Stomach smooth muscle (tissue), 2 donors: ENCODE results near the gene NFIA.

Experiments
- H3K27ac ChIP-seq: one replicate; pipeline ENCODE4 v1.7.0; 2013; ENCODE audit warnings: mild to moderate bottlenecking, low read length, inconsistent platforms
- H3K27me3 ChIP-seq, 2 donors: one replicate each; pipeline ENCODE4 v1.7.0; 2013; ENCODE audit warnings: low read length in 2 of 2; ENCODE audit not compliant: insufficient read depth in 2 of 2, control insufficient read depth in 1 of 2
- H3K36me3 ChIP-seq, 2 donors: one replicate each; pipeline ENCODE4 v1.7.0; 2013; ENCODE audit warnings: low read length in 2 of 2; ENCODE audit not compliant: control insufficient read depth in 2 of 2, insufficient read depth in 2 of 2
- H3K4me1 ChIP-seq: one replicate; pipeline ENCODE4 v1.7.0; 2013; ENCODE audit warnings: low read length; ENCODE audit not compliant: control insufficient read depth, insufficient read depth
- H3K4me3 ChIP-seq, 2 donors: one replicate each; pipeline ENCODE4 v1.7.0; 2013; ENCODE audit warnings: low read length in 2 of 2
- H3K9ac ChIP-seq, 2 donors: one replicate each; pipeline ENCODE4 v1.7.0; 2013; ENCODE audit warnings: low read length in 2 of 2, mild to moderate bottlenecking in 1 of 2
- H3K9me3 ChIP-seq, 2 donors: one replicate each; pipeline ENCODE4 v1.7.0; 2013; ENCODE audit warnings: low read length in 2 of 2; ENCODE audit not compliant: control insufficient read depth in 2 of 2
- donor health status: healthy.
- donor health status: Pancreatic carcinoma.

NFIA gene

GRCh38 chr1:61263905-61264824 lies 181.8 kb downstream of the NFIA start:
- no peak overlapping the region for H3K9ac ChIP-seq
- H3K9me3 ChIP-seq = no peaks in the 10 kb centered on the region
- no peaks in the 10 kb centered on the region for H3K36me3 ChIP-seq
- no peaks in the 10 kb centered on the region for H3K4me1 ChIP-seq
- no peaks in the 10 kb centered on the region for H3K27me3 ChIP-seq
- H3K27ac ChIP-seq = no peak overlapping the region
- no peak overlapping the region for H3K4me3 ChIP-seq

- no peaks in the 10 kb centered on the region for H3K27me3 ChIP-seq
- no peak overlapping the region for H3K27ac ChIP-seq
- H3K36me3 ChIP-seq = no peaks in the 10 kb centered on the region
- H3K4me3 ChIP-seq = no peak overlapping the region
- no peaks in the 10 kb centered on the region for H3K4me1 ChIP-seq
- no peak overlapping the region for H3K9ac ChIP-seq
- H3K9me3 ChIP-seq = no peaks in the 10 kb centered on the region
These were observed 182.5 kb downstream of the NFIA start for GRCh38 chr1:61264825-61265242.

GRCh38 chr1:61265665-61266064 lies 183.3 kb downstream of the NFIA start:
- no peaks in the 10 kb centered on the region for H3K36me3 ChIP-seq
- no peak overlapping the region for H3K4me3 ChIP-seq
- H3K4me1 ChIP-seq = no peaks in the 10 kb centered on the region
- no peaks in the 10 kb centered on the region for H3K27me3 ChIP-seq
- no peaks in the 10 kb centered on the region for H3K9me3 ChIP-seq
- H3K27ac ChIP-seq = no peak overlapping the region
- H3K9ac ChIP-seq = no peak overlapping the region

GRCh38 chr1:61266738-61267137 lies 184.4 kb downstream of the NFIA start:
- Histone ChIP-seq H3K36me3 (no peaks in the 10 kb centered on the region), H3K9me3 (no peaks in the 10 kb centered on the region), H3K4me1 (no peaks in the 10 kb centered on the region), H3K4me3 (no peak overlapping the region), H3K27me3 (no peaks in the 10 kb centered on the region), H3K27ac (no peak overlapping the region), H3K9ac (no peak overlapping the region)

- Histone ChIP-seq H3K9me3 (no peaks in the 10 kb centered on the region), H3K9ac (no peak overlapping the region), H3K4me3 (no peak overlapping the region), H3K27ac (no peak overlapping the region), H3K4me1 (no peaks in the 10 kb centered on the region), H3K36me3 (no peaks in the 10 kb centered on the region), H3K27me3 (no peaks in the 10 kb centered on the region)
These were observed 186.3 kb downstream of the NFIA start for GRCh38 chr1:61268546-61269240.

- H3K27me3 ChIP-seq = no peaks in the 10 kb centered on the region
- no peaks in the 10 kb centered on the region for H3K4me1 ChIP-seq
- H3K4me3 ChIP-seq = no peak overlapping the region
- no peaks in the 10 kb centered on the region for H3K9me3 ChIP-seq
- H3K9ac ChIP-seq = no peak overlapping the region
- H3K27ac ChIP-seq = no peak overlapping the region
- H3K36me3 ChIP-seq = no peaks in the 10 kb centered on the region
These were observed 187.2 kb downstream of the NFIA start for GRCh38 chr1:61269602-61270001.

- Histone ChIP-seq H3K4me3 (no peak overlapping the region), H3K4me1 (no peaks in the 10 kb centered on the region), H3K27ac (no peak overlapping the region), H3K27me3 (no peaks in the 10 kb centered on the region), H3K9ac (no peak overlapping the region), H3K36me3 (no peaks in the 10 kb centered on the region), H3K9me3 (no peaks in the 10 kb centered on the region)
These were observed 187.7 kb downstream of the NFIA start for GRCh38 chr1:61270107-61270506.

GRCh38 chr1:61270761-61271411 lies 188.5 kb downstream of the NFIA start:
- H3K27ac ChIP-seq = no peak overlapping the region
- H3K4me1 ChIP-seq = no peaks in the 10 kb centered on the region
- H3K27me3 ChIP-seq = no peaks in the 10 kb centered on the region
- no peaks in the 10 kb centered on the region for H3K9me3 ChIP-seq
- no peaks in the 10 kb centered on the region for H3K36me3 ChIP-seq
- no peak overlapping the region for H3K4me3 ChIP-seq
- H3K9ac ChIP-seq = no peak overlapping the region

- no peak overlapping the region for H3K27ac ChIP-seq
- H3K4me1 ChIP-seq = no peaks in the 10 kb centered on the region
- no peaks in the 10 kb centered on the region for H3K36me3 ChIP-seq
- no peaks in the 10 kb centered on the region for H3K9me3 ChIP-seq
- H3K27me3 ChIP-seq = no peaks in the 10 kb centered on the region
- no peak overlapping the region for H3K9ac ChIP-seq
- H3K4me3 ChIP-seq = no peak overlapping the region
These were observed 189.0 kb downstream of the NFIA start for GRCh38 chr1:61271412-61271789.

GRCh38 chr1:61273167-61273705 lies 190.9 kb downstream of the NFIA start:
- H3K27me3 ChIP-seq = no peaks in the 10 kb centered on the region
- no peak overlapping the region for H3K4me3 ChIP-seq
- peaks cover 4% of the 10 kb centered on the region for H3K4me1 ChIP-seq
- H3K9me3 ChIP-seq = no peaks in the 10 kb centered on the region
- H3K9ac ChIP-seq = no peak overlapping the region
- no peak overlapping the region for H3K27ac ChIP-seq
- no peaks in the 10 kb centered on the region for H3K36me3 ChIP-seq
